ENCODE results near the gene SPTBN4.
"Not testable (repeated sequence)": the region's sequence is repeated elsewhere in the genome, so short reads cannot be mapped to it uniquely, and the experiment has no call there.

The SPTBN4 gene

GRCh38 chr19:40585982-40586422 is 119.2 kb downstream of the SPTBN4 start:
- DNase-seq (ENCODE audit: low read depth in 2 of 2), result no peak

DNA sequence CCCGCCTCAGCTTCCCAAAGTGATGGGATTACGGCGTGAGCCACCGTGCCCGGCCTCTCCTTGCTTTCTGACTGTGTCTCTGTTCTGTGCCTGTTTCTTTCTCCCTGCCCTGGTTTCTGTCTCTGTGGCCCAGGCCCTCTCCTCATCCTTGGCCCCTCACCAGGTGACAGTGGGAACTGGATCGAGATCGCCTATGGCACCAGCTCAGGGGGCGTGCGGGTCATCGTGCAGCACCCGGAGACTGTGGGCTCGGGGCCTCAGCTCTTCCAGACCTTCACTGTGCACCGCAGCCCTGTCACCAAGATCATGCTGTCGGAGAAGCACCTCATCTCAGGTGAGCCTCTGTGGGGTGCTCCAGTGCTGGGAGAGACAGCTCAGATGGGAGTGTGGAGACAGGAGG is 119.8 kb downstream of the SPTBN4 start:
- DNase-seq (ENCODE audit: low read depth in 2 of 2), result no peak

GRCh38 chr19:40588110-40588854 is 121.5 kb downstream of the SPTBN4 start:
- DNase-seq (ENCODE audit: low read depth in 2 of 2), result no peak

DNA sequence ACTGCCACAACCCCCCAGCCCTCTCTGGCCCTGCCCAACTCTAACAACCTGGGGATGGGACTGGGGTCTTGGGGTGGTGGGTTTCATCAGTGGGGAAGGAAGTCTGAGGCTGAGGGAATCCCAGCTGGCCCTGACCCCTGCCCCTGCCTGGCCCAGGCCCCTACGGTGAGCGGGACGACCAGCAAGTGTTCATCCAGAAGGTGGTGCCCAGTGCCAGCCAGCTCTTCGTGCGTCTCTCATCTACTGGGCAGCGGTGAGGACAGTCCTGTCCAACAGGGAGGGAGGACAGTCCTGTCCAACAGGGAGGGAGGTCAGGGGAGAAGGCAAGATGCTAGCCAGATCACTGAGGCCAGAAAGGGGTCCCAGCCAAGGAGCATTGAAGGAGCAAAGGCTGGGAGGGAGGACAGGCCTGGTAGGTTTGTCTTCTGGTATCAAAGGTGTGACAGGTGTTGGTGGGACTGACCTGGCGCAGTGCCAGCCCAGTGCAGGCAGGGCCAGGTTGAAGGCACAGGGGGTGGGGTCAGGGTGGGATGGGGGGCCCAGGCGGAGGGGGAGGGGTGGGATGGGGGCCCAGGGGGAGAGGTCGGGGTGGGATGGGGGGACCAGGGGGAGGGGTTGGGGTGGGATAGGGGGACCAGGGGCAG is 122.2 kb downstream of the SPTBN4 start:
- DNase-seq (ENCODE audit: low read depth in 2 of 2), result no peak

DNA sequence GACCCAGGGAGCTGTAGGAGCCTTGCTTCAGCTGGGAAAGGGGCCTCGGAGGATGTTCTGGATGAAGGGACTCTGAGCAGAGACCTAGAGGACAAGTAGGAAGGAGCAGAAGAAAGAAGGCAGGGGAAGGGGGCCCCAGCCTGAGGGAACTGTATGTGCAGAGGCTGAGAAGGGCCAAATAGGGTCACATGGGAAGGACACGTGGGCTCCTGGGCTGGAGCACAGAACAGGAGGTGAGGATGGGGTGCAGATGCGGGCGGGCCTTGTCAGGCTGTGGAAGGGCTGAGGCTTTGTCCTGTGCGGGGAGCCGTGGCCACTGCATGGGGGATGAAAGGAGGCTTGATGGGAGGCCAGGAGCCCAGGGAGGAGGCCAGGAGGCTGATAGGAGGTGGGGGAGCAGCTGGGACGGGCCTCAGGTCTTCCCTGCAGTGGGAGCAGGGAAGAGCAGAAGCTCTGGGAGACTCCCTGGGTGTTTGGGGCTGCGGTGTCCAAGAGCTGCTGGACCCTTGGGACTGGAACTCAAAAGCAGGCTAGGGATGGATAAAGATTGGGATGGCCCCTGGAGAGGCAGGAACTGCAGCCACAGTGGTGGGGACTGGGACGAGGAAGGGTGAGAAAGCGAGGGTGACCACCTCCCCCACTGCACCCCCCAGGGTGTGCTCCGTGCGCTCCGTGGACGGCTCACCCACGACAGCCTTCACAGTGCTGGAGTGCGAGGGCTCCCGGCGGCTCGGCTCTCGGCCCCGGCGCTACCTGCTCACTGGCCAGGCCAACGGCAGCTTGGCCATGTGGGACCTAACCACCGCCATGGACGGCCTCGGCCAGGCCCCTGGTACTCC is 123.0 kb downstream of the SPTBN4 start:
- DNase-seq (ENCODE audit: low read depth in 2 of 2), result no peak

DNA sequence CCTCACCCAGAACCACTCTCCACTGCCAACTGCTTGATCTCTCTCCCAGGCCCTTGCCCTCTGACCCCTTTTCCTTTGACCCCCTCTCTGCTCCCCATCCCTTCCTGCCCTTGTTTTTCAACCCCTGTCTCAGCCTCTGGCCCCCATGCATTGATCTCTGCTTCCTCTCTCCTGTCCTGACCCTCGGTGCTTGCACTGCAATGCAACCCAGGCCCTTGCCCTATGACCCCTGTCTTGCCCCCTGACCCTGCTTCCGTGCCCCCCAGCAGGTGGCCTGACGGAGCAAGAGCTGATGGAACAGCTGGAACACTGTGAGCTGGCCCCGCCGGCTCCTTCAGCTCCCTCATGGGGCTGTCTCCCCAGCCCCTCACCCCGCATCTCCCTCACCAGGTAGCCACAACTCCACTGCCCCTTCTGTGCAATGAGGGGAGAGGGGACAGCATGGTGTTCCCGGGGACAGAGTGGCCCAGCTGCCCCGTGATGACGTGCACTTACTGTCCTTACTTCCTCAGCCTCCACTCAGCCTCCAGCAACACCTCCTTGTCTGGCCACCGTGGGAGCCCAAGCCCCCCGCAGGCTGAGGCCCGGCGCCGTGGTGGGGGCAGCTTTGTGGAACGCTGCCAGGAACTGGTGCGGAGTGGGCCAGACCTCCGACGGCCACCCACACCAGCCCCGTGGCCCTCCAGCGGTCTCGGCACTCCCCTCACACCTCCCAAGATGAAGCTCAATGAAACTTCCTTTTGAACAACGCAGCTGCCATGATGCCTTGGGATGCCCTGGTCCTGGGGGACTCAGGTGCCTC is 123.9 kb downstream of the SPTBN4 start:
- DNase-seq (ENCODE audit: low read depth in 2 of 2), result no peak

DNA sequence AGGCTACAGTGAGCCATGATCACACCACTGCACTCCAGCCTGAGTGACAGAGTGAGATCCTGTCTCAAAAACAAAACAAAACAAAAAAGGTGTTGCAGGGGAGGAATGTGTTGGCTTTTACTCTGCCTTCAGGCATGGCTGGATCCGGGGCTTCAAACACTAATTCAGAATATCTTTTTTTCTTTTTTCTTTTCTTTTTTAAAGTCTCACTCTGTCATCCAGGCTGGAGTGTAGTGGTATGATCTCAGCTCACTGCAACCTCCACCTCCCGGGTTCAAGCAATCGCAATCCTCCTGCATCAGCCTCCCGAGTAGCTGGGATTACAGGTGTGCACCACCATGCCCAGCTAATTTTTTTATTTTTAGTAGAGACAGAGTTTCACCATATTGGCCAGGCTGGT is 124.9 kb downstream of the SPTBN4 start:
- DNase-seq (ENCODE audit: low read depth in 2 of 2), result not testable (repeated sequence)

DNA sequence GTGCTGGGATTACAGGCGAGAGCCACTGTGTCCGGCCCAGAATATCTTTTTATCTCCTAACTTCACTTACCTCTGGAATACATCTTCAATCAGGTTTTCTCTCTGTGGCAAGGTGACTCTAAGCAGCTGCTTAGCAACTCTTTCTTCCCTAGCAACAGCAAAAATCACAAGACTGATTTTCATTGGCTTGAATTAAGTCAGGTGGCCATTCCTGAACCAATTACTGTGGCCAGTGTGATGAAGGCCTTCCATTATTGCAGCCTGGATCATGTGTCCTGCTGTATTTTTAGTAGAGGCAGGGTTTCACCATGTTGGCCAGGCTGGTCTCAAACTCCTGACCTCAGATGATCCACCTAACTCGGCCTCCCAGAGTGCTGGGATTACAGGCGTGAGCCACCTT is 125.4 kb downstream of the SPTBN4 start:
- DNase-seq (ENCODE audit: low read depth in 2 of 2), result no peak

DNA sequence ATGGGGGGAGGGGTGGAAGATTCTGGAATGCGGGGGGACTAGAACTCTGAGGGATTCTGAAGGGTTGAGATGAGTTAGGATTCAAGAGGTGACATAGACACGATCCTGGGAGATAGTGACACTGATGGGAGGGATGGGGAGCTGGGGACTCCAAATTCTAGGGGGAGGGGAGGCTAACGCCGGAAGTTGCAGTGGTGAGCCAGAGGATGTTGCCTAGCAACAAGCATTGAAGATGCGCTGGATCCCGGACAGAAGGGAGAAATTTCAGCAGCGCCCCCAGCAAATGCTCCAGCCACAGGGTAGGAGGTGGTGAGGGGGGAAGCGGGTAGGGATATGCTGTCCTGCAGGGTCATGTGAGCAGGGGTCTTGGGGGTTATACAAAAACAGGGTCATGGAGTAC is 127.5 kb downstream of the SPTBN4 start:
- no peak for DNase-seq (ENCODE audit: low read depth in 2 of 2)

DNA sequence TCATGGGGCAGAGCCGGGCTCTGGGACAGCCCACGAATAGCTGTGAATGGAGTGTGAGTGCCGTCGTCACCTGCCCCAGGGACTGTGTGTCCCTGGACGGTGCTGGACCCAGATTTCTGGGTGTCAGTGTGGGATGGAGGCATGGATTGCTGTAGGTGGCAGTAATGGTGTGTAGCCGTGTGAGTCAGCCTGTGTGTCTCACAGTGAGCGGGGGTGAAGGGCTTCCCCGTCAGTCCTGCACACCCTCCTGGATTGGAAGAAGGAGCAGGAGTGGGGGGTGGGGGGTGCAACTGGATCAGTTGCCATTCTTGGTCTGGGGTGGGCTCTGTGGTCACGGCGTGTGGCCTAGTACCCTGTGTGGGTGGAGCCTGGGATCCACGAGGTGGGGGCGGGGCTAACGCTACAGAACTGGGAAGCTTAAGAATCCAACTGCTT is 127.9 kb downstream of the SPTBN4 start:
- DNase-seq (ENCODE audit: low read depth in 2 of 2), result no peak

DNA sequence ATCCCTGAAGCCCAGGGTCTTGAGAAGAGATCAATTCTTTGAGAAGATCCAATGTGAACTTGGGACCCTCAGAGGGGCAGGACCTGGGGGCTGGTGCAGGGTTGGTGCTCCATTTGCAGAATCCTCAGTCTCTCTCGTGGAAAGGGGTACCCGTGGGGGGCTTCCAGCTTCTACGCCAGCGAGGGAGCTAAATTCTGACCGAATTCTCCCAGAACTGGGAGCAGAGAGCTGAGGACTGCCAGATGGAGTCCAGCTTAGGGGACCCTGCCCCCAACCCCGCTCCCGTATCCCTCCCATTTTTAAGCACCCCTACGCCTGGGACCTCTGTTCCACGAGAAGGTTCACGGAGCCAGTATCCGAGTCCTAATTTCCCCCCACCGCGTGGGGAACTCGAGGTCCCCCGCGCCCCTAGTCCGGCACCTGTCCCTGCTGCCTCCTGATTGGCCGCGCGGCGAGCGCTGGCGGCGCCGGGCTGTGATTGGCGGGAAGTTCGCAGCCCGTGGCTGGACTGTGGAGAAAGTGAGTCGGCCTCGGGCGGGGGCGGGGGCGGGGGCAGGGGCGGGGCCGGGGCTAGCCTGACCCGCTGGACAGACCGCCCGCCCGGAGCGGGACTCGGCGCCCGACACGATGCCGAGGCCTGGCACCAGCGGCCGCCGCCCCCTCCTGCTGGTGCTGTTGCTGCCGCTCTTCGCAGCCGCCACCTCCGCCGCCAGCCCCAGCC is 130.0 kb downstream of the SPTBN4 start:
- DNase-seq (ENCODE audit: low read depth in 2 of 2), result no peak

DNA sequence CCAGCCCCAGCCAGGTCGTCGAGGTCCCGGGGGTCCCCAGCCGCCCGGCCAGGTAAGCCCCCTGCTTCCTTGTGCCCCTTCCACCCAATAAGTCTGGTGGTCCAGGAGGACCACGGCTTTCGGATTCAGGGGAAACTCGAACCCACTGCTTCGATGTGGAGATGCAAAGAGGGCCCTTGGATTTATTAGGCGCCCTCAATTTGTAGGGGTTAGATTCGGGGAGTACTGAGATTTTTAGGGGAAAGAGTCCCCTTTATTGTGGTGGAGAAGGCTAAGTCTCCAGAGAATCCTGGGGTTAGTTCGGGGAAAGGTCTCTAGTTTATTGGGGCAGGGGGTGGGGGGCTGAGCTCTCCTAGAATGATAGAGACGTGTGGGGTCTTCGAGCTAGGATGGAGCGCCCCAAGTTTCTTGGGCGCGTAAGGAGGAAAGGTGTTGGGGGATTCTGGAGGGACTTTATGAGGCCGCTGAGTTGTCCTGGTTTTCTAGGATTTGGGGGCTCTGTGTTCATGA is 130.6 kb downstream of the SPTBN4 start:
- DNase-seq (ENCODE audit: low read depth in 2 of 2), result no peak

GRCh38 chr19:40598121-40598917 is 131.5 kb downstream of the SPTBN4 start:
- peak; percentile 78 to 80 for DNase-seq (ENCODE audit: low read depth in 2 of 2)

GRCh38 chr19:40598918-40599307 is 132.1 kb downstream of the SPTBN4 start:
- no peak for DNase-seq (ENCODE audit: low read depth in 2 of 2)

DNA sequence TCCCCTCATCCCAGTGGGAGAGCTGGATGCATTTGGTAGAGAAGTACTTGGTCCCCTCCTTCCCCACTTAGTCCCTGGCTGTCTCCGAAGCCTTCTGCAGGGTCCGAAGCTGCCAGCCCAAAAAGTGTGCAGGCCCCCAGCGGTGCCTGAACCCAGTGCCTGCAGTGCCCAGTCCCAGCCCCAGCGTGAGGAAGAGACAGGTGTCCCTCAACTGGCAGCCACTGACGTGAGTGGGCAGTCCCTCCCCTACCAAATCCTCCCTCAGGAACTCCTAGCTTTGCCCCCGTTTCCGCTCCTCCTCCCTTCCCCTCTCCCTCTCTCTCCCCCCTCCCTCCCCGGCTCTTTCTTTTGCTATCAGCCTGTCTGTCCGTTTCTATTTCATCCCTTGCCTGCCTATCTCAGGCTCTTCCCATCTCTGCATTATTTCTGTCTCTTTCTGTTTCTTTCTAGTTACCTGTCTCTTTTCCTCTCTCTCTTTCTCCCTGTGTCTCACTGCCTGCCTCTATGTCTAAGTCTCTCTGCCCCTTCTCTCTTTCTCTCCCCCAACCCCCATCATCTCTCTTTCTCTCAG is 132.6 kb downstream of the SPTBN4 start:
- no peak for DNase-seq (ENCODE audit: low read depth in 2 of 2)

DNA sequence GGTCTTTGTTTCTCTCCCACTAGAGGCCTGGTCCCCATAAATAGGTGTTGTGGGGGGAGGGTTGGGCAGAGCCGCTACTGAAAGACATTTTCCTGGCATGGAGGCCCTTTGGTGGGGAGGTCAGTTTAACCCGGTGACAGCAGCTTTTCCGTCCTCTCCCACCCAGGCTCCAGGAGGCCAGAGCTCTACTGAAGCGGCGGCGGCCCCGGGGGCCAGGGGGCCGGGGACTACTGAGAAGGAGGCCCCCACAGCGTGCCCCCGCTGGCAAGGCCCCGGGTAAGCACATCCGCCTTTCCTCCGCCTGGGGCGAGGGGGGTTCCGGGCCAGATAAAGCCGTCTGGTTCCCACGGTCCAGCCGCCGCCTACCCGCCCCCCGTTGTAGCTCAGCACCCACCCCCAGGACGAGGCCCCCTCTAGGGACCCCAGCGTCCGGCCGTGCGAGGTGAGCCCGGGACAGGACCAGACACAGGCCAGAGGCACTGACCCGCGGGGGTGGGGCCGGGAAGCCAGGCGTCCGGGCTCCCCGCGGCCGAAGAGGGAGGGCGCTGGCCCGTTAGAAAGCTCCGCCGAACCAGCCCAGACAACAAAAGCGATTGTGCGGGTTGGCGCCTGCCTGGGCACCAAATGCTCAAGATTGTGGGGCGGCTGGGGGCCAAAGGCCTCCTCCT is 133.2 kb downstream of the SPTBN4 start:
- no peak for DNase-seq (ENCODE audit: low read depth in 2 of 2)

- no peak for DNase-seq (ENCODE audit: low read depth in 2 of 2)
Observed at GRCh38 chr19:40600570-40601133, 133.9 kb downstream of the SPTBN4 start.

DNA sequence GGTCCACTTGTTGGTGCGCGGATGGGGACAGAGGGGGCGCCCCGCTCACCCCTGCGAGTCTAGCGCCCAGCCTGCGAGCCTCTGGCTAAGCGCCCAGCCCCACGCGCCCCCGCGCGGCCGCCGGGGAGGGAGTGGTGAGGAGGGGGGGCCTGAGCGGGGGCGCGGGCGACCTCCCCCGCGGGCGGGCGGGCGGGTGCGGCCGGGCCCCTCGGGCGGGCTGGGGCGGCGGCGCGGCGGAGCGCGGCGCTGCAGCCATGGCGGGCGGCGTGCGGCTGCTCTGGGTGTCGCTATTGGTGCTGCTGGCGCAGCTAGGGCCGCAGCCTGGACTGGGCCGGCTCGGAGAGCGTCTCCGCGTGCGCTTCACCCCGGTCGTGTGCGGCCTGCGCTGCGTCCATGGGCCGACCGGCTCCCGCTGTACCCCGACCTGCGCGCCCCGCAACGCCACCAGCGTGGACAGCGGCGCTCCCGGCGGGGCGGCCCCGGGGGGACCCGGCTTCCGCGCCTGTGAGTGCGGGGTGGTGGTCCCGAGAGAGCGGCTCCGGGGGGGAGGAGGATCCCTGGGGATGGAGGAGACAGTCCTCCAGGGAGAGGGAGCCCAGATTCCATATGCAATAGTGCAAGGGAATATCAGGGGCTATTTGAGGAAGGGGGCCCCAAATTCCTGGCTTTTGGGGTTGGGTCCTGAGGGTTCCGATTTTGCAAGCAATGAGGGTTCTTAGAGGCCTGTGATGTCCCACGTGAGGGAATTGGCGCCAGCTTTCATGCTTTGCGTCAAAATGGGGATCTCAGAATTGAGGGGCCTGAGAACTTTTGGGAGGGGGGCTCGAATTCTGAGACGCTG is 134.6 kb downstream of the SPTBN4 start, which contains the start of gene LTBP4:
TSS of gene LTBP4 (plus strand) at position 236 of the 841 bp plus-strand sequence. CDS start at position 255, 19 bp downstream.
- no peak for DNase-seq (ENCODE audit: low read depth in 2 of 2)

All from fibroblast of skin of left quadriceps (primary cell).